HG02885 (cell line): ENCODE data around the gene CYFIP2.

Source experiments
- ATAC-seq: cut with Tn5 transposase; IDR thresholded peaks from one replicate; pipeline ENCODE4 v1.9.1; 2021; ENCODE audit warnings: mild to moderate bottlenecking; ENCODE audit not compliant: unreplicated experiment, poor library complexity

Gene CYFIP2

GRCh38 chr5:157285310-157286035 is 19.6 kb downstream of the CYFIP2 start:
- no peak for ATAC-seq

- no peak for ATAC-seq
Measured at GRCh38 chr5:157286761-157287211, 20.9 kb downstream of the CYFIP2 start.

DNA sequence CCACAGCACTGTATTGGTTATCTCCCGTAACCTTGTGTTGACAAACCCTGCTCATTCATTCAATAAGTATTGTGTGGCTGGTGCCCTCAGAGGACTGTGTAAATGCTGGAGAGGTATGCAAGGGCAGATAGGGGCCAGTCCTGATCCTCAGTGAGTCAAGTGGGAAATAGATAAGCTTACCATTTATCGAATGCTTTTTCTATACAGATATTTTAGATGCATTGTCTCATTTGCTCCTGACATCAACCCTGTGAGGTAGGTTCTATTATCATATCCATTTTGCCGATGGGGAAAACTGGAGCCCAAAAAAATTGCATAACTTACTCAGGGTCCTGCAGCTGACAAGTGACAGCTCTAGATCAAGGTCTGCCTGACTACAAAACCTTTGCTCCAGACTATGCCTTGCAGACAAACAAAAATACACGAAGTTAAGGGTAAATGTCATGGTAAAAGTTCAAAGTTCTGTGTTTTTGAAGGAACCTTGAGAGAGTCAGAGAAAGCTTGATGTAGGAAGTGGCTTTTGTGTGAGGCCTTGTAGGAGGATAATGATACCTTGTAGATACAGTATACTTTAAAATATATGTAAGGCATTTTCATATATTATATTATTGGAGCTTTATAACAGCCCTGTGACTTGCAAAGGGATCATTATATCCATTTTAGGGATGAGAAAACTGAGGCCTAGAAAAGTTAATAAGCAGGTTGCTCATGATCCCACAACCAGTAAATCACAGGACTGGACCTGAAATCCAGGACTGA is 22.7 kb downstream of the CYFIP2 start:
- ATAC-seq, result no peak

DNA sequence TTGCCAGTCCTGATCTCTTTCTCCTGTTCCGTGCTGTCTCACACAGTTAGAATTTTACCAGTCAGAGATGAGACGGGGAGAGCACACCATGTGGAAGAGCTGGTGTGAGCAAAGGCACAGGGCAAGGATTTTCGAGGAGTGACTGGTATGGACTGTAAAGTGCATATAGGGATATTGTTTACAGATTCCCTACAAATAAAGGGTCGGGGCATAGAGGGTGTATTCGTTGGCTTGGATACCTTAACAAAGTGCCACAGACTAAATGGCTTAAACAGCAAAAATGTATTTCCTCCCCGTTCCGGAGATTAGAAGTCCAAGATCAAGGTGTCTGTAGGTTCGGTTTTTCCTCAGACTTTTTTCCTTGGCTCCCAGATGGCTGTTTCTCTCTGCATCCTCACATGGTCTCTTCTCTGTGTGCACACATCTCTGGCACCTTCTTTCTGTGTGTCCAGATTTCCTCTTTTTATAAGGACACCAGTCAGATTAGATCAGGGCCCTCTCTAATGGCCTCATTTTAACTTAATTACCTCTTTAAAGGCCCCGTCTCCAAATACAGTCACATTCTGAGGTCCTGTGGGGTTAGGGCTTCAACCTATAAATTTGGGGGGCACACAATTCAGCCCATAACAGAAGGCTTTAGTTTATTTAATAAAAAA is 23.4 kb downstream of the CYFIP2 start:
- ATAC-seq, result no peak

GRCh38 chr5:157290156-157290980 is 24.4 kb downstream of the CYFIP2 start:
- ATAC-seq, result no peak

DNA sequence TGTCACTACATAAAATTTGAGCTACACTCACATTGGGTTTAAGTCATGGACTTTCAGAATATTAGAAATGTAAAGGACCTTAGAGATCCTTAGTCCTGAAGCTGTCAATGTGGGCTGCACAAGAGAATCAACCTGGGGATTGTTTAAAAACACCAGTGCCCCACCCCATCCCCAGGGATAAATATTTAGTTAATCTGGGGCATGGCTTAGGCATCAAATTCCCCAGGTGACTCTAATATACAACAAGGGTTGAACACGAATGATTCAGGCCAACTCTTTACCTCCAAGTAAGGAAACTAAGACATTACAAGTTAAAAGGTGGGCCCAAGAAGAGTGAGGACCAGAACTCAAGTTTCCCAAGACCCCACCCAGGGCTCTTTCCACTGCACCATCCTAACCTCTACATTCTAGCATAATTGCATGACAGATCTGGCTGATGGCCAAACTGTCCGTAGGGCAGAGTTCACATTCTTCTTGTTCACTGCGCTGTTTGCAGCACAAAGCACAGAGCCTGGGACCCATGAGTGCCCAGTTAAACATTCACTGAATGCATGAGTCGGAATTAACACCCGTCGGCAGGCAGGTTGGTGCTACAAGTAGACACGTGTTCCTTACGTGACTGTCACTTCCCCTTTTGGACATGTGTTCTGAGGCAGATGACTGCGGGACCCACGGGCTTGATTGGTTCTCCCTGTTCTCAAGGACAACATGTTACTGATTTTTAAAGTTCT is 25.2 kb downstream of the CYFIP2 start:
- ATAC-seq, result peak; percentile 82

GRCh38 chr5:157292599-157292998 is 26.7 kb downstream of the CYFIP2 start:
- ATAC-seq, result no peak

DNA sequence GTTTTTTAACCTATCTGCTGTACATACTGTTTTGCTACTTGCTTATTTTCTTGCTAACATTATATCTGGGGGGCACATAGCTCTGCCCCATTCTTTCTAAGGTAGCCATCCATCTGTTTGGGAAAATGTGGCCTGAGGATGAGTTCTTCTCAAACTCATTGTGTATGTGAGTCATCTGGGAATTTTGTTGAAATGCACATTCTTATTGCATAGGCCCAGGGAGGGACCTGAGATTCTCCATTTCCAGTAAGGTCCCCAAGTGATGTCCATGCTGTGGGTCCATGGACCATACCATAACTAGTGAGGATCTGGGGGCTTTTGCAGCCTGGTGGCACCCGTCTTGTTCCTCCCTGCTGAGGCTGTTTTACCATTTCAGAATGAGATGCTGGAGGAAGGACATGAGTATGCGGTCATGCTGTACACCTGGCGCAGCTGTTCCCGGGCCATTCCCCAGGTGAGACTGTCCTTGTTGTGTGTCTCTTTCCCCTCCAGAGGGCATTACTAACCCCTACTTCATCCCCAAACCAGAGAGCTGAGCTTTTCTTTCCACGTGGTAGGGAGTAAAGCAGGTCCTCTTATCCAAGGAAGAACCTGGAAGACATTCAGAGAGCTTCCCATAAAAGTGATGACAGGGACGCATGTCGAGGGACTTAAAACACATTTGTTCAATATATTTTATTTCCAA is 28.6 kb downstream of the CYFIP2 start:
- ATAC-seq, result no peak

- no peak for ATAC-seq
Measured at GRCh38 chr5:157295247-157295646, 29.3 kb downstream of the CYFIP2 start.

GRCh38 chr5:157300564-157300963 is 34.6 kb downstream of the CYFIP2 start:
- ATAC-seq, result no peak

GRCh38 chr5:157301066-157301465 is 35.1 kb downstream of the CYFIP2 start:
- ATAC-seq, result no peak

DNA sequence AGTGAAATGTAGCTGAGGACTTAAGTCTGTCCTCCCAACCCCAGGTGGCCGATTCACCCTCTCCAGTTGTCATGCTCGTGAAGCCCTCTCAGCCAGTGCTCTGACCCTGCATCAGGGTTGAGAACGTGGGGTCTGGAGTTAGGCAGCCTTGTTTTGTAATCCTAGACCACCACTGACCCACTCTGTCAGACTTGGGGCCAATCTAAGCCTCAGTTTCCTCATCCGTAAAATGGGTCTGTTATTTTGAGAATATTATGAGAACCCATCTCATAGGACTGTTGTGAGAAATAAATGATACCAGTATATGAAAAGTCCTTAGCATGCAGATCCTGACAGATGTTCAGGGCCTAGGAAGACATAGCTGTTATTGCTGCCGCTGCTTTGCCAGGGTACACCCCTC is 37.1 kb downstream of the CYFIP2 start:
- ATAC-seq, result no peak

DNA sequence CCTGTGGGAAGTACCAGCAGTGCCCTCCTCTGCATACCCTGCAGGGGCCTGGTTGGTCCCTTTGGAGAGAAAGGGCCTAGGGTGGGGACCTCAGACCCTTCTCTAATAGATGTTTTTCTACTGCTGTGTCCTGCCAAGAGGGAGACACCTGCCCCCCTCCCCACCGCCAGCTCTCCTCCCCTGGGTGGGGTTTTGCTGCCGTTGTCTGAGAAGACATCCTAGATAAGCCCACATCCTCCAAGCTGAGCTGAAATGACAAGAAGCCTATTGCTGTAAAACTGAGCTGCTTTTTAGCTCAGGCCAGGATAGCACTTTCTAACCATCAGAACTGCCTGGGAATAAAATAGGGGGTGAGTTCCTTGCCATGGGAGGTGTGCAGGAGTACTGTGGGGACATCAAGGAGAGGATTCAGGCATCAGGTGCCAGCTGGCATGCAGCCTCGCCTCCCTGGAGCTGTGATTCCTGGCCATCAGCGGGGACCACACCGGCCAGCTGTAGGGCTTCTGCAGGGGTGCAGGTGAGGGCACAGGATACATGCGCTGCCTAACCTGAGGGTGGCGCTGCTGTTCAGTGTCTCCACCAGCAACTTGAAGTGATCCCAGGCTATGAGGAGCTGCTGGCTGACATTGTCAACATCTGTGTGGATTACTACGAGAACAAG is 37.9 kb downstream of the CYFIP2 start:
- no peak for ATAC-seq

DNA sequence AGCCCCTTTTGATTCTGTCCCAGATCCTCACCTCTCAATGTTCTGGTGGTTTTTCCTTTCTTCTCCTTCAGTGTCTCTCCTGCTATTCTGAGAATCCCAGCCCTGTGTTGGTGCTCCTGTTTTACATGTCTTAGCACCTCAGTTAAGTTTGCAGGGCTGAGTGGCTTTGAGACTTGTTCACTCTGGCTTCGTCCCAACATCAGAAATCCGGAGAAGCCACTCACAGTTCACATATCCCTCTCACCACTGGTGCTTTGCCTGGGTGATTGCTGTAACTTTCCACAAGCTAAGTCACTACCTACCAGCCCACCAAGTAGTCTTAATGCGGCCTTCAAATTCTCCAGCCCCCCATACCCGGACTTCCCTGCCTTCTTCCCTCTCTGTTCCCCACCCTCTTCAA is 40.2 kb downstream of the CYFIP2 start:
- ATAC-seq, result no peak

DNA sequence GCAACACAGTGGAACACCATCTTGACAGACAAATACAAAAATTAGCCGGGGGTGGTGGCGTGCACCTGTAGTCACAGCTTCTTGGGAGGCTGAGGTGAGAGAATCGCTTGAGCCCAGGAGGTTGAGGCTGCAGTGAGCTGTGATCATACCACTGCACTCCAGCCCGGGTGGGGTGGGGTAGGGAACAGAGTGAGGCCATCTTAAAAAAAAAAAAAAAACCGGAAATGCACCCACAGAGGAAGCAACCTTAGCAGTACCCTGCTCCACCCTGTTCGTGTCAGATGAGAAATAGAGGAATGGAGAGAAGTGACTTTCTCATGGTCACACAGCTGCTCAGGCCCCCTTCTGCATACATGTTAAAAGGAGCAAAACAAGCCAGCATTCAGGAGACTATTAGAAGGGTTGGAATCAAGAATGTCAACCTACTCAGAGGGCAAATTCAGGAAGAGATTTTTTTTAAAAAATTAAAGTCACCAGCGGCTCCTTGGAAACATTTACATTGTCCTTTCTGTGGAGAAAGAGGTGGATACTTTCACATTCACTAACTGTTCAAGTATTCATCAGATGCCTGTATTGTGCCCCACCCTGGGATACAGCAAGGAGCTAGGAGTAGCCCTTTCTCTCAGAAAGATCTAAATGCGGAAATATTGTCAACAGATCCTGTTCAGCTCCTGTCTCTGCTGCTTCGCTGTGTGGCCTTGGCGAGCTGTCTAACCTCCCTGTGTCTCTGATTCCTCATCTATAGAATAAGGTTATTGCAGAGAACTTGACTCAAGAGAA is 41.0 kb downstream of the CYFIP2 start:
- no peak for ATAC-seq

- ATAC-seq, result peak; percentile 48
Measured at GRCh38 chr5:157308836-157309465, 43.0 kb downstream of the CYFIP2 start.

- no peak for ATAC-seq
Measured at GRCh38 chr5:157309796-157310195, 43.9 kb downstream of the CYFIP2 start.
